Naive thymus-derived CD8-positive, alpha-beta T cell (primary cell): Measurements from ENCODE around the gene ZNF552. TPM values are rescaled to one million over a fixed set of nuclear protein-coding genes. Genes with fewer than 3 reads are reported as not detected.
"Not testable (repeated sequence)": the region's sequence is repeated elsewhere in the genome, so short reads cannot be mapped to it uniquely, and the experiment has no call there.

Source experiments
- ATAC-seq, 2 donors: fragments of 150-1000 bp; cut with Tn5 transposase in 1 of 2; sonication (Bioruptor Pico), chemical (Tn5 transposase) in 1 of 2; 1 replicate in 1 of 2; 2 replicates in 1 of 2; pipeline ENCODE4 v1.10.0; 2021; ENCODE audit warnings: mild to moderate bottlenecking in 2 of 2, moderate library complexity in 2 of 2
- POLR2A ChIA-PET: fragments of 350-600 bp; sonication (Branson Sonifier 250); formaldehyde crosslinking; loops from one replicate; lab custom pipeline; 2021; ENCODE audit warnings: antibody characterized with exemption; lab: Charles Lee
- DNase-seq, 10 donors: peaks; one replicate each; pipeline versions ENCODE4 v3.0.0 to v3.0.0-alpha.2; 2020 to 2022
- H3K27ac Mint-ChIP-seq, 10 donors: one replicate each; pipeline ENCODE4 v1.8.0; 2020 to 2022; ENCODE audit warnings: mild to moderate bottlenecking in 10 of 10, mixed read lengths in 10 of 10, moderate library complexity in 4 of 10, inconsistent platforms in 1 of 10
- H3K27me3 Mint-ChIP-seq, 5 donors: one replicate each; pipeline ENCODE4 v1.8.0; 2021 to 2022; ENCODE audit warnings: mixed read lengths in 5 of 5
- H3K36me3 Mint-ChIP-seq, 3 donors: one replicate each; pipeline ENCODE4 v1.8.0; 2020 to 2022; ENCODE audit warnings: mixed read lengths in 3 of 3, mild to moderate bottlenecking in 2 of 3, inconsistent platforms in 1 of 3
- H3K4me1 Mint-ChIP-seq, 4 donors: one replicate each; pipeline ENCODE4 v1.8.0; 2021 to 2022; ENCODE audit warnings: mixed read lengths in 4 of 4
- H3K4me3 Mint-ChIP-seq, 10 donors: one replicate each; pipeline ENCODE4 v1.8.0; 2020 to 2022; ENCODE audit warnings: mild to moderate bottlenecking in 10 of 10, mixed read lengths in 10 of 10, moderate library complexity in 6 of 10, inconsistent platforms in 1 of 10
- H3K9me3 Mint-ChIP-seq, 9 donors: one replicate each; pipeline ENCODE4 v1.8.0; 2020 to 2022; ENCODE audit warnings: mixed read lengths in 9 of 9, mild to moderate bottlenecking in 3 of 9, inconsistent platforms in 1 of 9, moderate library complexity in 1 of 9
- polyA plus RNA-seq, 3 donors: library from polyadenylated mRNA; unstranded; fragments of 300-500 nt; fragmentation: Illumina TruSeq; gene quantifications; one replicate each; pipeline ENCODE4 v1.2.3, GENCODE V29; 2021
- total RNA-seq, 8 experiments: library from RNA in 2 of 8; stranded (reverse) in 2 of 8; gene quantifications; one replicate each; pipeline ENCODE4 v1.2.3 and lab custom pipeline; 2021 to 2026

ZNF552 gene
- total and polyA plus RNA-seq, 5 experiments from 2014 or later = 6.4 to 21.8 (median 12.4) TPM

- H3K4me3 Mint-ChIP-seq = peak overlapping the region in 2 of 10 donors; percentile 0 to 3
- ATAC-seq (no peak), DNase-seq (no peak)
- no peaks in the 10 kb centered on the region for H3K27me3 Mint-ChIP-seq
- H3K9me3 Mint-ChIP-seq = peaks cover 0 to 19% (median under 1%) of the 10 kb centered on the region in 9 donors
- POLR2A ChIA-PET = interaction anchor here (2.8 kb wide), 1 partner anchor 19 kb away, joined by 10 read pairs; no protein-coding TSS in a partner anchor
- H3K27ac Mint-ChIP-seq = peak overlapping the region in 2 of 10 donors; percentile 13 to 51
- H3K36me3 Mint-ChIP-seq = peaks cover 7 to 45% (median 43%) of the 10 kb centered on the region in 3 donors
- peaks cover 15 to 38% (median 31%) of the 10 kb centered on the region in 4 donors for H3K4me1 Mint-ChIP-seq
Observed at GRCh38 chr19:57800696-57801095, 14.0 kb downstream of the ZNF552 start.

- ATAC-seq, H3K4me3 Mint-ChIP-seq, H3K27me3 Mint-ChIP-seq, H3K4me1 Mint-ChIP-seq, DNase-seq, POLR2A ChIA-PET, H3K27ac Mint-ChIP-seq: not testable (repeated sequence)
- Mint-ChIP-seq H3K9me3 (peaks cover 0 to 49% (median 17%) of the 10 kb centered on the region in 9 donors), H3K36me3 (peaks cover 16 to 74% (median 64%) of the 10 kb centered on the region in 3 donors)
Observed at GRCh38 chr19:57796580-57796979, 18.1 kb downstream of the ZNF552 start.

GRCh38 chr19:57789288-57789687 lies 25.4 kb downstream of the ZNF552 start:
- no peak for ATAC-seq

GRCh38 chr19:57788114-57788692 lies 26.5 kb downstream of the ZNF552 start:
- no peak overlapping the region for H3K4me3 Mint-ChIP-seq
- H3K36me3 Mint-ChIP-seq = peaks cover 38 to 74% (median 56%) of the 10 kb centered on the region in 3 donors
- H3K27me3 Mint-ChIP-seq = no peaks in the 10 kb centered on the region
- peaks cover 0 to 91% (median 36%) of the 10 kb centered on the region in 9 donors for H3K9me3 Mint-ChIP-seq
- no peak for ATAC-seq
- POLR2A ChIA-PET = no interaction called here
- H3K4me1 Mint-ChIP-seq = peaks cover 0 to 5% (median 2%) of the 10 kb centered on the region in 4 donors
- peak overlapping the region in 2 of 10 donors; percentile 45 to 55 for H3K27ac Mint-ChIP-seq
- no peak for DNase-seq

More at GRCh38 chr19:57789288-57789687, 25.4 kb downstream of the ZNF552 start:
- DNase-seq = no peak
- POLR2A ChIA-PET = no interaction called here
- Mint-ChIP-seq H3K4me3 (no peak overlapping the region), H3K4me1 (peaks cover 0 to 5% (median 2%) of the 10 kb centered on the region in 4 donors), H3K36me3 (peaks cover 38 to 81% (median 64%) of the 10 kb centered on the region in 3 donors), H3K9me3 (peaks cover 0 to 87% (median 37%) of the 10 kb centered on the region in 9 donors), H3K27ac (no peak overlapping the region), H3K27me3 (no peaks in the 10 kb centered on the region)

- ATAC-seq = no peak
- Mint-ChIP-seq H3K27ac (no peak overlapping the region), H3K27me3 (no peaks in the 10 kb centered on the region), H3K4me1 (peaks cover 0 to 5% (median 2%) of the 10 kb centered on the region in 4 donors), H3K36me3 (peaks cover 34 to 72% (median 51%) of the 10 kb centered on the region in 3 donors), H3K4me3 (peak overlapping the region in 1 of 10 donors; percentile 28), H3K9me3 (peaks cover 0 to 97% (median 36%) of the 10 kb centered on the region in 9 donors)
- DNase-seq = no peak
- POLR2A ChIA-PET = interaction anchor here (0.6 kb wide), 1 partner anchor 14 kb away, joined by 4 read pairs; no protein-coding TSS in a partner anchor
Observed at GRCh38 chr19:57786906-57787305, 27.8 kb downstream of the ZNF552 start.

- peaks cover 0 to 5% (median 2%) of the 10 kb centered on the region in 4 donors for H3K4me1 Mint-ChIP-seq
- DNase-seq = no peak
- no peak for ATAC-seq
- H3K9me3 Mint-ChIP-seq = peaks cover 0 to 97% (median 36%) of the 10 kb centered on the region in 9 donors
- H3K27ac Mint-ChIP-seq = no peak overlapping the region
- H3K27me3 Mint-ChIP-seq = no peaks in the 10 kb centered on the region
- peaks cover 35 to 73% (median 50%) of the 10 kb centered on the region in 3 donors for H3K36me3 Mint-ChIP-seq
- H3K4me3 Mint-ChIP-seq = no peak overlapping the region
- POLR2A ChIA-PET = interaction anchor here (0.6 to 1.0 kb wide), 2 partner anchors 14 to 17 kb away, joined by 4 to 5 read pairs; partner anchors contain the start of gene ZNF586
Observed at GRCh38 chr19:57786286-57786685, 28.4 kb downstream of the ZNF552 start.

- no peak for ATAC-seq
- peak in 1 of 10 donors; percentile 2 for DNase-seq
- Mint-ChIP-seq H3K4me3 (peak overlapping the region in 1 of 10 donors; percentile 54), H3K27ac (peak overlapping the region in 1 of 10 donors; percentile 21), H3K27me3 (no peaks in the 10 kb centered on the region), H3K9me3 (peaks cover 0 to 98% (median 44%) of the 10 kb centered on the region in 9 donors), H3K4me1 (peaks cover 0 to 12% (median 8%) of the 10 kb centered on the region in 4 donors), H3K36me3 (peaks cover 51 to 82% (median 76%) of the 10 kb centered on the region in 3 donors)
- POLR2A ChIA-PET = no interaction called here
Observed at GRCh38 chr19:57779220-57779845, 35.4 kb downstream of the ZNF552 start.

GRCh38 chr19:57778336-57778735 lies 36.4 kb downstream of the ZNF552 start:
- Mint-ChIP-seq H3K4me3 (peak overlapping the region in 1 of 10 donors; percentile 5), H3K36me3 (peaks cover 57 to 85% (median 81%) of the 10 kb centered on the region in 3 donors), H3K9me3 (peaks cover 0 to 97% (median 48%) of the 10 kb centered on the region in 9 donors), H3K4me1 (peaks cover 3 to 16% (median 13%) of the 10 kb centered on the region in 4 donors), H3K27me3 (no peaks in the 10 kb centered on the region), H3K27ac (no peak overlapping the region)
- POLR2A ChIA-PET = no interaction called here
- ATAC-seq (no peak), DNase-seq (no peak)

GRCh38 chr19:57776764-57777296 lies 37.9 kb downstream of the ZNF552 start:
- H3K4me3 Mint-ChIP-seq = peak overlapping the region in 3 of 10 donors; percentile 14 to 32 (median 17)

GRCh38 chr19:57773488-57773887 lies 41.2 kb downstream of the ZNF552 start:
- POLR2A ChIA-PET = interaction anchor here (0.7 kb wide), 1 partner anchor 22 kb away, joined by 3 read pairs; no protein-coding TSS in a partner anchor
- Mint-ChIP-seq H3K4me1 (peaks cover 14 to 51% (median 38%) of the 10 kb centered on the region in 4 donors), H3K9me3 (peaks cover 0 to 87% (median 48%) of the 10 kb centered on the region in 9 donors), H3K27me3 (no peaks in the 10 kb centered on the region), H3K4me3 (peak overlapping the region in 7 of 10 donors; percentile 4 to 69 (median 39)), H3K27ac (peak overlapping the region in 3 of 10 donors; percentile 21 to 63 (median 46)), H3K36me3 (peaks cover 57 to 81% (median 76%) of the 10 kb centered on the region in 3 donors)
- no peak for DNase-seq
- no peak for ATAC-seq

More at GRCh38 chr19:57776764-57777296, 37.9 kb downstream of the ZNF552 start:
- peaks cover 69 to 94% (median 91%) of the 10 kb centered on the region in 3 donors for H3K36me3 Mint-ChIP-seq
- no peak for ATAC-seq
- no peak for DNase-seq
- H3K4me1 Mint-ChIP-seq = peaks cover 5 to 29% (median 21%) of the 10 kb centered on the region in 4 donors
- H3K9me3 Mint-ChIP-seq = peaks cover 0 to 97% (median 56%) of the 10 kb centered on the region in 9 donors
- no peaks in the 10 kb centered on the region for H3K27me3 Mint-ChIP-seq
- POLR2A ChIA-PET = no interaction called here
- H3K27ac Mint-ChIP-seq = peak overlapping the region in 1 of 10 donors; percentile 24

- H3K9me3 Mint-ChIP-seq = peaks cover 0 to 79% (median 34%) of the 10 kb centered on the region in 9 donors
Observed at GRCh38 chr19:57771417-57771816, 43.3 kb downstream of the ZNF552 start.

More at GRCh38 chr19:57771417-57771816, 43.3 kb downstream of the ZNF552 start:
- no peak for DNase-seq
- peaks cover 14 to 51% (median 36%) of the 10 kb centered on the region in 4 donors for H3K4me1 Mint-ChIP-seq
- peaks cover 41 to 66% (median 58%) of the 10 kb centered on the region in 3 donors for H3K36me3 Mint-ChIP-seq
- H3K27ac Mint-ChIP-seq = peak overlapping the region in 5 of 10 donors; percentile 40 to 83 (median 64)
- no peak for ATAC-seq
- H3K27me3 Mint-ChIP-seq = no peaks in the 10 kb centered on the region
- H3K4me3 Mint-ChIP-seq = peak overlapping the region; percentile 59 to 97 (median 69)
- POLR2A ChIA-PET = no interaction called here
